NCI-H1092 (cell line): Measurements from ENCODE around the gene MRPS16.
"Not testable (repeated sequence)": the region's sequence is repeated elsewhere in the genome, so short reads cannot be mapped to it uniquely, and the experiment has no call there.

ENCODE experiments used
- DNase-seq: peaks from one replicate; lab custom pipeline; 2025; lab: John Stamatoyannopoulos, UW

MRPS16 gene

GRCh38 chr10:73252445-73253224 is at the start of gene MRPS16:
Gene MRPS16, minus strand, starts transcription at chr10:73252644. Its CDS starts 162 bp downstream, at chr10:73252482.
- DNase-seq, result peak; percentile 79

GRCh38 chr10:73296946-73297345 is 44.5 kb upstream of the MRPS16 start:
- DNase-seq, result no peak

GRCh38 chr10:73293461-73293860 is 41.0 kb upstream of the MRPS16 start:
- DNase-seq, result no peak

- DNase-seq, result no peak
These were observed 37.5 kb upstream of the MRPS16 start for GRCh38 chr10:73289958-73290357.

- DNase-seq, result no peak
These were observed 35.0 kb upstream of the MRPS16 start for GRCh38 chr10:73287441-73287840.

GRCh38 chr10:73281097-73281496 is 28.7 kb upstream of the MRPS16 start:
- DNase-seq, result no peak

GRCh38 chr10:73264423-73264822 is 12.0 kb upstream of the MRPS16 start:
- DNase-seq, result no peak

- DNase-seq, result no peak
These were observed 11.4 kb upstream of the MRPS16 start for GRCh38 chr10:73263693-73264347.

GRCh38 chr10:73262880-73263555 is 10.6 kb upstream of the MRPS16 start:
- DNase-seq, result no peak

- no peak for DNase-seq
These were observed 9.8 kb upstream of the MRPS16 start for GRCh38 chr10:73262105-73262730.

- no peak for DNase-seq
These were observed 9.0 kb upstream of the MRPS16 start for GRCh38 chr10:73261362-73261995.

- not testable (repeated sequence) for DNase-seq
These were observed 6.2 kb upstream of the MRPS16 start for GRCh38 chr10:73258612-73259011.

GRCh38 chr10:73253225-73253555 is 746 bp upstream of the MRPS16 start:
- DNase-seq, result no peak

GRCh38 chr10:73251683-73252444 is 580 bp downstream of the MRPS16 start:
- no peak for DNase-seq

- no peak for DNase-seq
These were observed 4.2 kb downstream of the MRPS16 start for GRCh38 chr10:73248259-73248724.

- no peak for DNase-seq
These were observed 4.8 kb downstream of the MRPS16 start for GRCh38 chr10:73247509-73248258.

- peak; percentile 84 for DNase-seq
These were observed 5.6 kb downstream of the MRPS16 start, which contains the start of gene DNAJC9 for GRCh38 chr10:73246646-73247508. Gene DNAJC9, minus strand, starts transcription at chr10:73247255. Its CDS starts 66 bp downstream, at chr10:73247189.

- no peak for DNase-seq
These were observed 6.2 kb downstream of the MRPS16 start for GRCh38 chr10:73246322-73246645.

GRCh38 chr10:73244866-73245477 is 7.5 kb downstream of the MRPS16 start:
- DNase-seq, result no peak
